ENCODE data around the gene SF1. TPM values are rescaled to one million over a fixed set of nuclear protein-coding genes. Genes with fewer than 3 reads are reported as not detected.

SF1 gene
- total and polyA plus RNA-seq, 2 of the 8 experiments (the other 6 are each of a cell fraction or from before 2014, with no cell fraction given) = 72.7 to 353 TPM

DNA sequence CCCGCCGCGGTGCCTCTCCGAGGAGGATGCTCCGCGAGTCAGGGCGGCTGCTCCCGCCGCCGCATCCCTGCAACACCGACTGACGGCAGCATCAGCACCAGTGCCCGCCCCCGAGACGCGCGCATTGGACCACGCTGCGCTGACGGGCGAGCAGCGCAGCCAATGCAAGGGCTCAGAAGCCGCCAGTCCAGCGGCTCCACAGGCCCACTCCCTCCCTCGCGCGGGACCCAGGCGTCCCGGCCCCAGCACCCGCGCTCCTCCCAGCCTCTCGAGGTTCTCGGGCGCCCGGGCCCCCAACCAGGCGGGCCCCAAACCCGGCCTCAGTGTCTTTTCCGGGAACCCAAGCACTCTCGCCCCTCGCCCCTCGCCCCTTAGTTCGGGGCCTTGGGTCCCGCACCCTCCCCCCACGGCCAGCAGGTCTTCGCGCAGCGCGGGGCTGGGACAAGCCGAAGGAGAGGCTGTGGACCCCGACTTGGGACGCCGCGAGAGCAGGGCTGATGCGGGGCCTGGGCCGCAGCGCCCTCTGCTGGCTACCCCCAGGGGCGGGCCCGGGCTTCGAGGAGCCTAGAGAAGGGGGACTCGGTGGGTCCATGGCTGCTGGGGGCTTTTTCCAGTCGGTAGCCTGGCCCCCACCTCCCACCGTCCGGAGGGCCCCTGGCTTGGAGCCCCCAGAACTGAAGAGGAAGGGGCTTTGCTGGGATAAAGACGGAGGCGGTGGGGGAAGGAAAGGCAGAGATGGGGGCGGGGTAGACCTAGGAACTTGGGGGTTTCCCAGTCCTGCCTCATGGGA is 55.0 kb downstream of the SF1 start, which contains the start of gene NRXN2 (continued):
- TF ChIP-seq CEBPB (IDR thresholded peaks at IDR 0.05; ENCODE audit: low read depth, low read length) (no peak), CREB1 (IDR thresholded peaks at IDR 0.05) (peak; percentile 71), EP300 (IDR thresholded peaks at IDR 0.05; ENCODE audit: borderline replicate concordance in 1 of 2, low read depth in 2 of 2, low read length in 2 of 2) (peak in 1 of 2 experiments; percentile 47; a peak in 1 of 3 replicates), RBBP5 (IDR thresholded peaks at IDR 0.05; ENCODE audit: borderline replicate concordance, low read depth, low read length) (no peak; the same call in 1 of the 2 replicates), CHD1 (IDR thresholded peaks at IDR 0.05; ENCODE audit: low read depth, low read length) (no peak), RXRA (IDR thresholded peaks at IDR 0.05; ENCODE audit: insufficient read depth, low read depth, low read length) (no peak), HDAC6 (IDR thresholded peaks at IDR 0.05; ENCODE audit: low read depth, low read length) (no peak), TCF12 (IDR thresholded peaks at IDR 0.05; ENCODE audit: low read depth, low read length) (no peak), TAF7 (optimal IDR thresholded peaks at IDR 0.05; ENCODE audit: borderline replicate concordance, low read depth, low read length) (peak; percentile 43), ZNF274 (IDR thresholded peaks at IDR 0.05; ENCODE audit: borderline replicate concordance, extremely low read depth, low read length) (no peak), JUN (IDR thresholded peaks at IDR 0.05; ENCODE audit: low read depth, low read length) (no peak), RNF2 (IDR thresholded peaks at IDR 0.05; ENCODE audit: borderline replicate concordance, low read depth, low read length, missing control alignments, poor library complexity, severe bottlenecking) (no peak), GTF2F1 (IDR thresholded peaks at IDR 0.05; ENCODE audit: borderline replicate concordance, low read depth, low read length) (no peak)
- TF ChIP-seq, protein P1, sequence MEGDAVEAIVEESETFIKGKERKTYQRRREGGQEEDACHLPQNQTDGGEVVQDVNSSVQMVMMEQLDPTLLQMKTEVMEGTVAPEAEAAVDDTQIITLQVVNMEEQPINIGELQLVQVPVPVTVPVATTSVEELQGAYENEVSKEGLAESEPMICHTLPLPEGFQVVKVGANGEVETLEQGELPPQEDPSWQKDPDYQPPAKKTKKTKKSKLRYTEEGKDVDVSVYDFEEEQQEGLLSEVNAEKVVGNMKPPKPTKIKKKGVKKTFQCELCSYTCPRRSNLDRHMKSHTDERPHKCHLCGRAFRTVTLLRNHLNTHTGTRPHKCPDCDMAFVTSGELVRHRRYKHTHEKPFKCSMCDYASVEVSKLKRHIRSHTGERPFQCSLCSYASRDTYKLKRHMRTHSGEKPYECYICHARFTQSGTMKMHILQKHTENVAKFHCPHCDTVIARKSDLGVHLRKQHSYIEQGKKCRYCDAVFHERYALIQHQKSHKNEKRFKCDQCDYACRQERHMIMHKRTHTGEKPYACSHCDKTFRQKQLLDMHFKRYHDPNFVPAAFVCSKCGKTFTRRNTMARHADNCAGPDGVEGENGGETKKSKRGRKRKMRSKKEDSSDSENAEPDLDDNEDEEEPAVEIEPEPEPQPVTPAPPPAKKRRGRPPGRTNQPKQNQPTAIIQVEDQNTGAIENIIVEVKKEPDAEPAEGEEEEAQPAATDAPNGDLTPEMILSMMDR (IDR thresholded peaks at IDR 0.05; ENCODE audit: control extremely low read depth in 1 of 3, insufficient read depth in 1 of 3, low read depth in 1 of 3, low read length in 3 of 3) = peak in 2 of 3 experiments; percentile 90 to 91; a peak in 3 of 4 replicates
- TF ChIP-seq, protein P2, sequence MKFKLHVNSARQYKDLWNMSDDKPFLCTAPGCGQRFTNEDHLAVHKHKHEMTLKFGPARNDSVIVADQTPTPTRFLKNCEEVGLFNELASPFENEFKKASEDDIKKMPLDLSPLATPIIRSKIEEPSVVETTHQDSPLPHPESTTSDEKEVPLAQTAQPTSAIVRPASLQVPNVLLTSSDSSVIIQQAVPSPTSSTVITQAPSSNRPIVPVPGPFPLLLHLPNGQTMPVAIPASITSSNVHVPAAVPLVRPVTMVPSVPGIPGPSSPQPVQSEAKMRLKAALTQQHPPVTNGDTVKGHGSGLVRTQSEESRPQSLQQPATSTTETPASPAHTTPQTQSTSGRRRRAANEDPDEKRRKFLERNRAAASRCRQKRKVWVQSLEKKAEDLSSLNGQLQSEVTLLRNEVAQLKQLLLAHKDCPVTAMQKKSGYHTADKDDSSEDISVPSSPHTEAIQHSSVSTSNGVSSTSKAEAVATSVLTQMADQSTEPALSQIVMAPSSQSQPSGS (IDR thresholded peaks at IDR 0.05; ENCODE audit: low read length) = no peak; the same call in 1 of the 2 replicates

All from H1 (cell line).